Measurements from ENCODE around the gene PRSS53.

GRCh38 chr16:31129568-31130335, 41.0 kb upstream of the PRSS53 start:
- TF ChIP-seq POLR2AphosphoS5 (IDR thresholded peaks at IDR 0.05) (peak in 1 of 4 donors; percentile 17), EP300 (IDR thresholded peaks at IDR 0.05) (no peak), POLR2A (IDR thresholded peaks at IDR 0.05) (no peak), CTCF (IDR thresholded peaks at IDR 0.05) (no peak)

All from sigmoid colon (tissue), 4 donors.